Measurements from ENCODE around the gene AP2S1.
"Not testable (repeated sequence)": the region's sequence is repeated elsewhere in the genome, so short reads cannot be mapped to it uniquely, and the experiment has no call there.

AP2S1 gene

GRCh38 chr19:46825731-46826055 lies 25.0 kb downstream of the AP2S1 start:
- Histone ChIP-seq H3K4me1 (ENCODE audit: insufficient read depth, low read length, poor library complexity, severe bottlenecking) (peaks cover 16% of the 10 kb centered on the region), H2AFZ (ENCODE audit: low read length) (no peak overlapping the region), H3K36me3 (ENCODE audit: insufficient read depth, low read length) (no peaks in the 10 kb centered on the region), H3K4me2 (ENCODE audit: low read depth, low read length, poor library complexity, severe bottlenecking) (no peak overlapping the region), H3K9me2 (replicated peaks; ENCODE audit: low read depth, low read length) (no peaks in the 10 kb centered on the region), H3K9me3 (ENCODE audit: insufficient read depth, low read depth, low read length) (no peaks in the 10 kb centered on the region), H3K79me2 (ENCODE audit: insufficient read depth, low read length) (no peaks in the 10 kb centered on the region), H3K27me3 (ENCODE audit: insufficient read depth, low read length, poor library complexity, severe bottlenecking) (no peaks in the 10 kb centered on the region), H3K9ac (ENCODE audit: low read depth, low read length, poor library complexity, severe bottlenecking) (no peak overlapping the region), H3K4me3 (ENCODE audit: low read length, poor library complexity, severe bottlenecking) (no peak overlapping the region), H4K20me1 (ENCODE audit: insufficient read depth, low read length, poor library complexity, severe bottlenecking) (no peaks in the 10 kb centered on the region), H3F3A (ENCODE audit: low read depth) (no peaks in the 10 kb centered on the region)
- no peak for TF ChIP-seq CTCF (conservative IDR thresholded peaks at IDR 0.05; ENCODE audit: low read length)
- no peak for TF ChIP-seq EZH2phosphoT487 (IDR thresholded peaks at IDR 0.05; ENCODE audit: borderline replicate concordance)

- Histone ChIP-seq H4K20me1 (ENCODE audit: insufficient read depth, low read length, poor library complexity, severe bottlenecking) (no peaks in the 10 kb centered on the region), H3K4me1 (ENCODE audit: insufficient read depth, low read length, poor library complexity, severe bottlenecking) (peaks cover 19% of the 10 kb centered on the region), H2AFZ (ENCODE audit: low read length) (no peak overlapping the region), H3K9me2 (replicated peaks; ENCODE audit: low read depth, low read length) (no peaks in the 10 kb centered on the region), H3K4me2 (ENCODE audit: low read depth, low read length, poor library complexity, severe bottlenecking) (no peak overlapping the region), H3K9me3 (ENCODE audit: insufficient read depth, low read depth, low read length) (no peaks in the 10 kb centered on the region), H3K36me3 (ENCODE audit: insufficient read depth, low read length) (no peaks in the 10 kb centered on the region), H3K27me3 (ENCODE audit: insufficient read depth, low read length, poor library complexity, severe bottlenecking) (no peaks in the 10 kb centered on the region), H3F3A (ENCODE audit: low read depth) (no peaks in the 10 kb centered on the region), H3K4me3 (ENCODE audit: low read length, poor library complexity, severe bottlenecking) (no peak overlapping the region), H3K79me2 (ENCODE audit: insufficient read depth, low read length) (no peaks in the 10 kb centered on the region), H3K9ac (ENCODE audit: low read depth, low read length, poor library complexity, severe bottlenecking) (no peak overlapping the region)
- TF ChIP-seq CTCF (conservative IDR thresholded peaks at IDR 0.05; ENCODE audit: low read length) (no peak), EZH2phosphoT487 (IDR thresholded peaks at IDR 0.05; ENCODE audit: borderline replicate concordance) (no peak)
These were observed 25.5 kb downstream of the AP2S1 start for GRCh38 chr19:46824890-46825730.

GRCh38 chr19:46823049-46823448 lies 27.6 kb downstream of the AP2S1 start:
- H3K4me3 ChIP-seq (ENCODE audit: low read length, poor library complexity, severe bottlenecking): no peak overlapping the region
- no peak overlapping the region for H3K9ac ChIP-seq (ENCODE audit: low read depth, low read length, poor library complexity, severe bottlenecking)
- no peaks in the 10 kb centered on the region for H3K9me2 ChIP-seq (replicated peaks; ENCODE audit: low read depth, low read length)
- no peak overlapping the region for H2AFZ ChIP-seq (ENCODE audit: low read length)
- H3K4me1 ChIP-seq (ENCODE audit: insufficient read depth, low read length, poor library complexity, severe bottlenecking): peaks cover 24% of the 10 kb centered on the region
- no peaks in the 10 kb centered on the region for H3K36me3 ChIP-seq (ENCODE audit: insufficient read depth, low read length)
- TF ChIP-seq EZH2phosphoT487 (IDR thresholded peaks at IDR 0.05; ENCODE audit: borderline replicate concordance) (no peak), CTCF (conservative IDR thresholded peaks at IDR 0.05; ENCODE audit: low read length) (no peak)
- no peaks in the 10 kb centered on the region for H3K9me3 ChIP-seq (ENCODE audit: insufficient read depth, low read depth, low read length)
- H4K20me1 ChIP-seq (ENCODE audit: insufficient read depth, low read length, poor library complexity, severe bottlenecking): no peaks in the 10 kb centered on the region
- no peak overlapping the region for H3K4me2 ChIP-seq (ENCODE audit: low read depth, low read length, poor library complexity, severe bottlenecking)
- H3F3A ChIP-seq (ENCODE audit: low read depth): no peaks in the 10 kb centered on the region
- H3K79me2 ChIP-seq (ENCODE audit: insufficient read depth, low read length): no peaks in the 10 kb centered on the region
- no peaks in the 10 kb centered on the region for H3K27me3 ChIP-seq (ENCODE audit: insufficient read depth, low read length, poor library complexity, severe bottlenecking)

- not testable (repeated sequence) for H3K79me2 ChIP-seq (ENCODE audit: insufficient read depth, low read length); H2AFZ ChIP-seq (ENCODE audit: low read length); H3F3A ChIP-seq (ENCODE audit: low read depth); H3K36me3 ChIP-seq (ENCODE audit: insufficient read depth, low read length); H4K20me1 ChIP-seq (ENCODE audit: insufficient read depth, low read length, poor library complexity, severe bottlenecking); H3K9me2 ChIP-seq (replicated peaks; ENCODE audit: low read depth, low read length); H3K9me3 ChIP-seq (ENCODE audit: insufficient read depth, low read depth, low read length); H3K4me3 ChIP-seq (ENCODE audit: low read length, poor library complexity, severe bottlenecking); H3K27me3 ChIP-seq (ENCODE audit: insufficient read depth, low read length, poor library complexity, severe bottlenecking)
- Histone ChIP-seq H3K4me1 (ENCODE audit: insufficient read depth, low read length, poor library complexity, severe bottlenecking) (peaks cover 24% of the 10 kb centered on the region), H3K4me2 (ENCODE audit: low read depth, low read length, poor library complexity, severe bottlenecking) (peak overlapping the region; percentile 62), H3K9ac (ENCODE audit: low read depth, low read length, poor library complexity, severe bottlenecking) (peak overlapping the region; percentile 65)
These were observed 28.2 kb downstream of the AP2S1 start for GRCh38 chr19:46822410-46822787.

All from Loucy (cell line).